ENCODE measurements around the gene RAB3B.
A peak's percentile ranks its signal among the peaks of the same experiment; 100 is the strongest.

RAB3B gene

GRCh38 chr1:52034050-52034384 is 43.5 kb upstream of the RAB3B start:
- no peak for TF ChIP-seq POLR2AphosphoS5 (IDR thresholded peaks at IDR 0.05; ENCODE audit: low read depth)
- no peak for TF ChIP-seq CTCF (IDR thresholded peaks at IDR 0.05; ENCODE audit: insufficient read depth, low read length)
- no peak for TF ChIP-seq REST (IDR thresholded peaks at IDR 0.05; ENCODE audit: insufficient replicate concordance, low read depth)
- H3K4me3 ChIP-seq (replicated peaks; ENCODE audit: insufficient read depth, low read length): peak overlapping the region; percentile 66
- no peaks in the 10 kb centered on the region for H3K27me3 ChIP-seq (ENCODE audit: insufficient read depth, poor library complexity, severe bottlenecking)
- peak overlapping the region; percentile 86 for H3K27ac ChIP-seq (replicated peaks)
- no peak for DNase-seq (ENCODE audit: low read depth in 1 of 2, low spot score in 1 of 2)

- TF ChIP-seq GABPA (IDR thresholded peaks at IDR 0.05; ENCODE audit: low read depth) (peak; percentile 79), SPI1 (IDR thresholded peaks at IDR 0.05; ENCODE audit: borderline replicate concordance, low read depth) (peak; percentile 51; the same call in 1 of the 2 replicates), POLR2AphosphoS5 (IDR thresholded peaks at IDR 0.05; ENCODE audit: low read depth) (peak; percentile 98), REST (IDR thresholded peaks at IDR 0.05; ENCODE audit: insufficient replicate concordance, low read depth) (no peak)
- peak within 1 kb of the TSS; percentile 66 for H3K4me3 ChIP-seq (replicated peaks; ENCODE audit: insufficient read depth, low read length)
- no peaks in the 10 kb centered on the region for H3K27me3 ChIP-seq (ENCODE audit: insufficient read depth, poor library complexity, severe bottlenecking)
- peak; percentile 90 for DNase-seq (ENCODE audit: low read depth in 1 of 2, low spot score in 1 of 2)
- H3K27ac ChIP-seq (replicated peaks): peak within 1 kb of the TSS; percentile 86
Observed at GRCh38 chr1:52033190-52034049, 42.9 kb upstream of the RAB3B start, which contains the start of gene KTI12. TSS of gene KTI12 (minus strand) at chr1:52033810. CDS start at chr1:52033761, 49 bp downstream.

GRCh38 chr1:52032785-52033131 is 42.3 kb upstream of the RAB3B start:
- DNase-seq (ENCODE audit: low read depth in 1 of 2, low spot score in 1 of 2): peak; percentile 50 to 58
- H3K27me3 ChIP-seq (ENCODE audit: insufficient read depth, poor library complexity, severe bottlenecking): no peaks in the 10 kb centered on the region
- peak overlapping the region; percentile 86 for H3K27ac ChIP-seq (replicated peaks)
- H3K4me3 ChIP-seq (replicated peaks; ENCODE audit: insufficient read depth, low read length): peak overlapping the region; percentile 66
- TF ChIP-seq SPI1 (IDR thresholded peaks at IDR 0.05; ENCODE audit: borderline replicate concordance, low read depth): no peak
- no peak for TF ChIP-seq CTCF (IDR thresholded peaks at IDR 0.05; ENCODE audit: insufficient read depth, low read length)
- no peak for TF ChIP-seq GABPA (IDR thresholded peaks at IDR 0.05; ENCODE audit: low read depth)
- TF ChIP-seq POLR2AphosphoS5 (IDR thresholded peaks at IDR 0.05; ENCODE audit: low read depth): no peak
- TF ChIP-seq REST (IDR thresholded peaks at IDR 0.05; ENCODE audit: insufficient replicate concordance, low read depth): no peak
